Measurements from ENCODE around the gene ZNF219. TPM values are rescaled to one million over a fixed set of nuclear protein-coding genes. Genes with fewer than 3 reads are reported as not detected.
A peak's percentile ranks its signal among the peaks of the same experiment; 100 is the strongest.

The ZNF219 gene
- total RNA-seq (2021) = 84.5 and 87.6 TPM in 2 replicates
- long read RNA-seq, transcript ZNF219-209 (3 exons, 654 nt) = major isoform, 7 of 42 reads
- long read RNA-seq, partial matches to known transcripts = 17 of 42 reads
- long read RNA-seq, other reads (novel, unspliced or antisense) = 11 of 42 reads

- DNase-seq = peak; percentile 83
- peak; percentile 22; the same call in 1 of the 3 replicates for TF ChIP-seq CTCF (conservative IDR thresholded peaks at IDR 0.05)
- Histone ChIP-seq H3K23me2 (ENCODE audit: insufficient read length, low read depth, low read length, poor library complexity, severe bottlenecking) (peaks cover 22% of the 10 kb centered on the region), H3K14ac (ENCODE audit: insufficient read depth, low read length) (peak within 1 kb of the TSS; percentile 85; the same call in 1 of the 2 replicates), H2AFZ (ENCODE audit: low read length) (no peak within 1 kb of the TSS), H3K4me1 (ENCODE audit: insufficient read depth, low read length) (peaks cover 27% of the 10 kb centered on the region), H3K23ac (ENCODE audit: insufficient read length, low read depth, low read length) (no peak within 1 kb of the TSS), H3K9me3 (ENCODE audit: control insufficient read depth, low read depth, low read length) (no peaks in the 10 kb centered on the region), H4K8ac (replicated peaks; ENCODE audit: insufficient read length, low read depth, low read length) (no peak within 1 kb of the TSS), H3K27me3 (ENCODE audit: insufficient read depth, low read length) (no peaks in the 10 kb centered on the region), H2BK12ac (ENCODE audit: insufficient read length, low read depth, low read length) (no peak within 1 kb of the TSS), H3T11ph (ENCODE audit: low read length) (no peak within 1 kb of the TSS), H2BK20ac (ENCODE audit: low read depth, low read length, poor library complexity, severe bottlenecking) (no peak within 1 kb of the TSS), H2BK15ac (ENCODE audit: low read depth, low read length) (no peak within 1 kb of the TSS), H3K79me2 (ENCODE audit: insufficient read depth, low read length) (peaks cover 12% of the 10 kb centered on the region; the same call in 1 of the 2 replicates), H2AK5ac (ENCODE audit: insufficient read length, low read length) (no peak within 1 kb of the TSS), H3K18ac (ENCODE audit: insufficient read length, low read depth, low read length) (peak within 1 kb of the TSS; percentile 72), H2BK5ac (ENCODE audit: insufficient read length, low read length) (no peak within 1 kb of the TSS), H3K27ac (ENCODE audit: insufficient read length, low read depth, low read length) (no peak within 1 kb of the TSS), H4K91ac (ENCODE audit: insufficient read length, low read depth, low read length) (no peak within 1 kb of the TSS), H2BK120ac (ENCODE audit: low read depth, low read length, poor library complexity, severe bottlenecking) (no peak within 1 kb of the TSS), H3K79me1 (ENCODE audit: insufficient read depth, low read depth, low read length, poor library complexity, severe bottlenecking) (peaks cover 4% of the 10 kb centered on the region), H3K4ac (ENCODE audit: low read depth, low read length) (no peak within 1 kb of the TSS), H4K20me1 (ENCODE audit: control insufficient read depth, insufficient read depth, insufficient read length) (peaks cover 3% of the 10 kb centered on the region), H3K56ac (ENCODE audit: insufficient read length, low read depth, low read length) (no peak within 1 kb of the TSS), H3K4me2 (ENCODE audit: insufficient read depth, insufficient read length, low read length) (peak within 1 kb of the TSS; percentile 73), H3K9ac (ENCODE audit: extremely low read depth, insufficient read length, low read length) (peak within 1 kb of the TSS; percentile 53), H4K5ac (ENCODE audit: insufficient read length, low read depth, low read length) (no peak within 1 kb of the TSS)
- no peaks in the 10 kb centered on the region for H3K27me3 Mint-ChIP-seq (ENCODE audit: low read depth)
- no CpG with 5 or more reads among the region's 90 CpGs for WGBS (ENCODE audit: extremely low coverage, insufficient read length, low lambda C conversion rate)
- H3K9me3 Mint-ChIP-seq = no peaks in the 10 kb centered on the region; a peak in 1 of 5 replicates
- H3K36me3 Mint-ChIP-seq (ENCODE audit: insufficient read depth in 1 of 3, low read depth in 3 of 3) = peaks cover 5 to 10% (median 6%) of the 10 kb centered on the region in 3 experiments
- peak within 1 kb of the TSS; percentile 79 to 92 for H3K4me3 Mint-ChIP-seq
- peaks cover 75 to 79% of the 10 kb centered on the region in 2 experiments for H3K4me1 Mint-ChIP-seq
- peak within 1 kb of the TSS; percentile 84 to 96 (median 85) for H3K27ac Mint-ChIP-seq
These were observed at the start of gene ZNF219 for GRCh38 chr14:21098076-21098891. ZNF219 (minus strand) TSS chr14:21098655; CDS start chr14:21093591, 5,064 bp downstream.

Measured in H9 (cell line).